ENCODE measurements around the gene SRSF8.

DNA sequence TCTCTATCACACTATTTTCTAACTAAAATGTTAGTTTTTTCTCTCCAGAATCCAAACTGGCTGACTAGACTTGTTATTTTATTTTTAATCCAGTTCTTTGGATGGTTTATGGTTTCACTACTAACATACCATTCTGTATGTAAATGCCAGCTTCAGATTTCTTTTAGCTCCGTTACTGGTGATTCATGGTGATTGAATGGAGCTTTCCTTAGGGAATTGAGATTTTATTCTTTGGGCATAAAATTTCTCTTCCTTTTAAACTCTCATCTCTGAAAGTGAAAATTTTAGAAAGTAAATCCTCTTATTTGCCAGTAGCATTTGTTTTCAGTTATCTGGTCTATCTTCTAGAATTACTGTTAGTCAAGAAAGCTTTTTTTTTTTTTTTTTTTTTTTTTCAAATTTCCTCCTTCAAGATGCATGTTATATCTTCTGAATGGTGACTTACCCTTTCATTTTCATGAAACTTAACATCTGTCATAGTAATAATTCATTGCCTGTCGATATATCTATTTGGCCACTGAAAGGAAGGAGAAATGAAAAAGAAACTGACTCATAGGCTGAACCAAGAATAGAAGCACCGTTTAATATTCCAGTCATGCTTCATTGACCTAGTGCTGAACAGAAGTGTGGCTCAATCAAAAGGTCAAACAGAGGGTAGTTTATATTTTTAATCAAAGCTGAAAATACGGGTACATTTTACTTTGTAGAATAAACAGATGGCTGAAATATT lies 29.3 kb downstream of the SRSF8 start:
- TF ChIP-seq POLR2A (IDR thresholded peaks at IDR 0.05), result no peak
- TF ChIP-seq, protein P1, sequence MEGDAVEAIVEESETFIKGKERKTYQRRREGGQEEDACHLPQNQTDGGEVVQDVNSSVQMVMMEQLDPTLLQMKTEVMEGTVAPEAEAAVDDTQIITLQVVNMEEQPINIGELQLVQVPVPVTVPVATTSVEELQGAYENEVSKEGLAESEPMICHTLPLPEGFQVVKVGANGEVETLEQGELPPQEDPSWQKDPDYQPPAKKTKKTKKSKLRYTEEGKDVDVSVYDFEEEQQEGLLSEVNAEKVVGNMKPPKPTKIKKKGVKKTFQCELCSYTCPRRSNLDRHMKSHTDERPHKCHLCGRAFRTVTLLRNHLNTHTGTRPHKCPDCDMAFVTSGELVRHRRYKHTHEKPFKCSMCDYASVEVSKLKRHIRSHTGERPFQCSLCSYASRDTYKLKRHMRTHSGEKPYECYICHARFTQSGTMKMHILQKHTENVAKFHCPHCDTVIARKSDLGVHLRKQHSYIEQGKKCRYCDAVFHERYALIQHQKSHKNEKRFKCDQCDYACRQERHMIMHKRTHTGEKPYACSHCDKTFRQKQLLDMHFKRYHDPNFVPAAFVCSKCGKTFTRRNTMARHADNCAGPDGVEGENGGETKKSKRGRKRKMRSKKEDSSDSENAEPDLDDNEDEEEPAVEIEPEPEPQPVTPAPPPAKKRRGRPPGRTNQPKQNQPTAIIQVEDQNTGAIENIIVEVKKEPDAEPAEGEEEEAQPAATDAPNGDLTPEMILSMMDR (IDR thresholded peaks at IDR 0.05), result no peak

All from body of pancreas (tissue), 4 donors.